Embryonic facial prominence (tissue), 1 donor: ENCODE measurements around the gene SH3RF3.

Source experiments
- DNase-seq: peaks from one replicate; pipeline ENCODE4 v3.0.0-alpha.2; 2016; ENCODE audit errors: extremely low spot score

The SH3RF3 gene

GRCh38 chr2:109180786-109181185 is 51.8 kb downstream of the SH3RF3 start:
- DNase-seq, result no peak

DNA sequence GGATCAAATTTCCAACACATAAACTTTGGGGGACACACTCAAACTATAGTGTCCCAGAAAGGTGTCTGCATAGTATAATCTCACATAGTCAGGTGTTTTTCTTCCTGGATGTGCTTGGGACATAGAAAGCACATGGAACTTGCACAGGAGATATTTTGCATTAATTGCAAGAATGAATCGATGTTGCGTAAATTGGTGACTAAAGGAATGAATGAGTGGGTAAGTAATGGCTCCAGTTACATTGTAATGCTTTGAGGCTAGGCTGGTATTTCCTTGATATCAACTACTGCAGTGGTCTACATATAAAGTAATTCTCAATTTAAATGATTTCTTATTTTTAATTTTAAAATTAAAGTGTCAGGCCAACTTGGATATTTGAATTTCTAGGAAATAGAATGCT is 53.4 kb downstream of the SH3RF3 start:
- no peak for DNase-seq

DNA sequence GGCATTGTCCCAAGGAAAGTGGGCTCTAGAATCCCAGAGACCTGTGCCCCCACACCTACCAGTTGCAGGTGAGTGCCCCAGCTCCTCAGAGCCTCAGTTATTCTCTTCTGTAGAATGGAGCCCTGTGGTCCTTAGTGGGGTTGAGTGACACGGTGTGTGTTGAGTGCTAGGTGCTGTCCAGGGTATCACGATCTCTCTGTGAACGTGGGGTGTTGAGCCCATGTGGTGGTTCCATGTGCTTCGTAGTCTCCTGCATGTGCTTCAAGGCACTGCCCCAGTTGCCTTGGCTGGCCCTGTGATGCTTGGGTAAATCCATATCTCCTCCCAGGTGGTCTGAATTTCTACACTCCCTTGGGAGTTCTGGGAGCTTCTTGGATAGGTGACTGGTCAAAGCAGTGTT is 54.9 kb downstream of the SH3RF3 start:
- no peak for DNase-seq

- no peak for DNase-seq
Measured at GRCh38 chr2:109184368-109184767, 55.4 kb downstream of the SH3RF3 start.

GRCh38 chr2:109185338-109185737 is 56.3 kb downstream of the SH3RF3 start:
- no peak for DNase-seq

DNA sequence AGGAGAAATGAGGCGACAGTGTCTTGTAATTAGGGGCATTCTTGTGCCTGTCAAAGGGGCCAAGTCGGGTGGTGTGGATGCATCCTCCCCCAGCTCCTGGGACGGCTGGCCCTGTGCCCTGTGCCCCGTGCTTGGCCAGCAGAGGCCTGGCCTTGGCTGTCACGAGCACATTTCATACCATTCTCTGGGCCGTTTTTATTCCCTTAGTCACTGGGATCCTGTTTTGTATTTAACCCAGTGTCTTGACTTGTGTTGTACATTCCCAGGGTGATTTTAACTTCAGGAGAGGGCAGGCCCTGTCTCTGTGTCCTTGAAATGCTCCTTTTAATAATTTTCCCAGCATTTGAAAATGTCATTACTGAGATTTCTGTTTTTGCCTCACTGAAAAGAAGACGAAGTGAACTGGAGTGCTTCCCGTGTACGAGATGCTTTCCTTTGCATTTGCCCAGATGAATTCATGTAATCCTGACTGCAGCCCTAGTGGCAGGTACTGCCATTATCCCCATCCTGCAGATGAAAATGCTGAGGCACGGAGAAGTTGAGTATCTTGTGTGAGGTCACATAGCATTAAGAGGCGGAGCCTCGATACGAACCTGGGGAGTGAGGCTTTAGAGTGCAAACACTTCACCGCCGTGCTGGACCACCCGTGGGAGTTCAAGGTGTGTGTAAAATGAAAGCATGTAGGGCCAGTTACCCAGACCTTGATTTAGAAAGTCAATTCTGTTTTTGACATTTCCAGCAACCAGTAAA is 57.0 kb downstream of the SH3RF3 start:
- DNase-seq, result no peak

DNA sequence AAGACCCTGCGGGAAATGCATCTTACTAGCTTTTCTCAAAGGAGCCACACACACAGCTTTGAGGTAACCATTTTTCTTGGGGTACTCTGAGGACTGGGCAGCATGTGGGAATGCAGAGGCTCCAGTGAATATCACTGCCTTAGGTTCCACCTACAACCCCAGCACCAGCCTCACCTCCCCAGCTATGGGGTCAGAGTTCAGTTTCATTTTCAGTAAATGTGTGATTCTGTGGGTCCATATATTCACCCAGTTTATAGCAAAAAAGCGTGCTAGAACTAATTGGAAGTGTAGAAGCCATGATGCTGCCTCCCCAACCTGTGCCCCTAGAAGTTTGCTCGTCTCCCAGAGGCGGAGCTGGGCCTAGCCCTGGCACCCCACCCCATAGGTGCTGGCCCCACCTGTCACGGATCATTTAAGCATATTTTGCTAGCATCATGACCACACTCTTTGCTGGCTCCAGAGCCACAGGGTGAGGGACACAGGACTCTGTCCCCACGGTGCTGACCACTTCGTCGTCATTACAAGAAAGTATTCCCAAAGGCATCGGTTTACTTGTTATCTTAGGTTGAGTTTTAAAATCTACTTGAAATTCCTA is 57.7 kb downstream of the SH3RF3 start:
- no peak for DNase-seq

DNA sequence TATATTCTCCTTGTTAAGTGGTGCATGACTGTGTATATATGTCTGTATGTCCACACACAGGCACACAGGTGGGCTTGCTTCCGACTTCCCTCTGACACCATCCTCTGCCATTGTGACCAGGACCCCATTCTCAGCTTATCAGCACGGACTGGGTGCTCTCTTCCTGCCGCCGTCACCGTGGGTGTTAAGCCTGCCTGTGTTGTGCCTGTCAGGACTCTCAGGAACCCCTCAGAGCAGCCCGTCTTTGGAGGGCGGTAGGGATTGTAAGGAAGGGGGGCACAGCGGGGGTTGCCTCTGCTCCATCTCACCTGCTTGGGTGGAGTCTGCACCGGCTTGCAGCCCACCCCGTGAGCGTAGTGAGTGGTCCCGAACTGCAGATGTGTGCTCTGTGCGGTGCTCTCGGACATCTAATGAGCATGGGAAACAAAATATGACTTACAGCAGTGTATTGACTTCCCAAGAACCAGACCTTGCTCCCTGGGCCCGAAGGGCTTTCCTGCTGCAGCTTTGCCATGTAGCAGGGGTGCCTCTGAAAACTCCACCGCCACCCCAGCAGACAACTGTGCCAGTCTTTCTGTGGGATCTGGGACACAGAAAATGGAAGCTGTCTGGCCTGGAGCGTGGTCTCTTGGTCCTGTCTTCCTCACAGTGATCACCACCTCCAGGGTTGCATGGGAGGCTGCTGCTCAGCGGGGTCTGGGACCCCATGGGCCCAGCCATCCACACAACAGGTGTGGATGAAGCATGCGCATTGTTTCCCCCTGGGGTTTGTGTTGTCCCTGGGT is 58.9 kb downstream of the SH3RF3 start:
- no peak for DNase-seq

- no peak for DNase-seq
Measured at GRCh38 chr2:109188496-109188890, 59.5 kb downstream of the SH3RF3 start.

DNA sequence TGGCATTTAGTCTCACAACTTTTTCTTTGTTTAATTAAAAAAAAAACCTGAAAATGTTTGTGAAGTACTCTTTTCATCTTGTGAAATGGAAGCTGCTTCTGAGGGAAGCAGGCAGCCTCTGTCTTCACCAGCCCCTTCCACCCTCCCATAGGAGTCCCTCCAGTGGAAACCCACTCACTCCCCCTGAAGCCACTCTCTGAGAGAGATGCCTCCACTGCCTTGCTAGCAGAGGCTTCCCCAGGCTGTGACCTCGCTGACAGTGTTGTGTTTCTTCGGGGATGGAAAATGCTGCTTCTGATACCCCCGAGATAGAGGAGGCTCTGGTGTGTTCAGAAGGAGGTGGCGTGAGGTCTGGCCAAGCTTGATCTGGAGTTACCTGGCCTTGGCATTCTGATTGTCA is 59.9 kb downstream of the SH3RF3 start:
- no peak for DNase-seq

DNA sequence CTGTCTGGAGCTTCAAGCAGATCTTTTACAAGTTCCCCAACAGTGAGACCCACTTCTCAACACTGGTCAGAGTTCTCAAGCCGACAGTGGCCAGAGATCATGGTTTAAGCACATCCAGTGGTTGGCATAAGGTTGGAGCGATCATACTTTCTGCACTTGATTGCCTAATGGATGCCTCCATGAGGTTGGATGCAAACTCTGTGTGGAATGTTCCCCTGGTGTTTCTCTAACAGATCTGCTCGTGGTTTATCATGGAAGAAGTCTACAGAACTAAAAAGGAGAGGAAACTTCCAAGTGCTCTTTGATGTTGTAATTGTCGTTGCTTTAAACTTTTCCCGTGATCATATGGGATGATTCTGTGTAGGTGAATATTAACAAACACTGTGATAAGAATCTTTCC is 60.7 kb downstream of the SH3RF3 start:
- DNase-seq, result no peak

DNA sequence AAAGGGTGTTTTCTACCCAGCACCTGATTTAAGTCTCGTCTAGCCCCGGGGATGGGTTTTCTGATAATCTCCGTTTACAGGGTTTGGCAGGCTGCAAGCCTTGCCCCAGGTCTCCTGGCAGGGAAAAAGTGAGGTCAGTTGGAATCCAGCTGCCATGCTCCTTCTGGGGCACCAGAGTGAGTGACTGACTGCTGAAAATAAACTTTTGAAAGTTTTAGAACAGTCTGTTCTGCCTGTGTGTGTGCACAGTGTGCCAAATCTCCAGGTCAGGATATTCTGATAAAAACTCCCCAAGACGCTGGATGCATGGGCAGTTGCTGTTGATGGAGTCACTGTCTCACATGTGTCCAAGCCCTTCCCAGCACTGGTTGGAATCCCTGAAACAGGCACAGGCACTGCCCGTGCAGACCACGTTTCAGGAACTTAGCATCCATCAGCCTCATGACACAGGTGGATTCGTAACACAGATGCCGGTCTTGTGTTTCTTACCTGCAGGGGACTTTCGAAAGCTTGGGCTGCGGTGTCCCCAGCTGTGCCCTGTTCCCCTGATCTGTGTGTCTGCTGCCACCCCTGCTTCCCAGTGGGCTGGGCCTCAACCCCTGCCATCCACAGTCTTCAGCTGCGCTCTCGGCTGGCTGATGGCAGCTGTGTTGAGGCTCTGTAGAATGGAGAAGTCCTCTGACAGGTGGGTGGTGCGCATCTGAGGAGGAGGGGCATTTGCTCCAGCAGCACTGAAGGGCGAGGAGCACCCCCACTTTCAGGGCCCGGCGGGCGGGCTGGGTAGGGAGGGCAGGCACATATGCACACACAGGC is 65.0 kb downstream of the SH3RF3 start:
- no peak for DNase-seq

- DNase-seq, result no peak
Measured at GRCh38 chr2:109194620-109194937, 65.6 kb downstream of the SH3RF3 start.

DNA sequence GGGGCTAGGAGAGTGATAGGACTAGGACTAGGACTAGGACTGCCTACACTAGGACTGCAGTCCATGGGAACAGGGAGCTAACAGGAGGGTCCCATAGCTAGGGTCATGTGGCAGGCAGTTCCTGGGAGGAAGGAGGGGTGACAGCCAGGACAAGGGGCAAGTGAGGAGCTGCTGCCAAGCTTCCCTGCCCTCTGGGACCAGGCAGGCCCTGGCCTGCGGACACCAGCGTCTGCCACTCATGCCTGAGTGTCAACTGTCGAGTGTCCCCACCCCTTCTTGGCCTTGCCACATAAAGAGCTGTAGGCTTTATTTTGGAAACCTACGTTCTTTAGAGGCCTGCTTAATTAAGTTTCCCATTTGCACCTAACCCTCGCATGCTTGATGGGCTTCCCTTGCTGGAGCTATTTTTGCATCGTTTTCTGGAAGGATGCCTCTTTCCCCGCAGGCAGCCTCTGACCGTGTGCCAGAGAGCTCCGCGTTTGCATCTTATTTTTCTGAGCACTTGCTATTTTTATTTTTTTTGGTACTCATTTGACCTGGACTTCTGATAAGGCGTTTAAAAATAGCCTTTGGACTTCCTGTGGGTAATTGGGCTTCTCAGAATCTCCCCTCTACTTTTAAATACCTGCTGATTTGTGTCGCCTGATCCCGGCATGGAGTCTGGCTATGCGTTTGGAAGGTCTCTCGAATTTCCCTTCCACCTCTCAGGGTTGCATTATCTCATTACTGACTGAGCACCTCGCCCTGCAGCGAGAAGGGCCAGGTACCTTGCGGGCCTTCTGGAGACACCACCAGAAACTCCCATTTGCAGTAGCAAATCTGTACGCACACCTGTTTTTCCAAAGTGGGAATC is 66.4 kb downstream of the SH3RF3 start:
- DNase-seq, result no peak

GRCh38 chr2:109196081-109196875 is 67.3 kb downstream of the SH3RF3 start:
- DNase-seq, result no peak

DNA sequence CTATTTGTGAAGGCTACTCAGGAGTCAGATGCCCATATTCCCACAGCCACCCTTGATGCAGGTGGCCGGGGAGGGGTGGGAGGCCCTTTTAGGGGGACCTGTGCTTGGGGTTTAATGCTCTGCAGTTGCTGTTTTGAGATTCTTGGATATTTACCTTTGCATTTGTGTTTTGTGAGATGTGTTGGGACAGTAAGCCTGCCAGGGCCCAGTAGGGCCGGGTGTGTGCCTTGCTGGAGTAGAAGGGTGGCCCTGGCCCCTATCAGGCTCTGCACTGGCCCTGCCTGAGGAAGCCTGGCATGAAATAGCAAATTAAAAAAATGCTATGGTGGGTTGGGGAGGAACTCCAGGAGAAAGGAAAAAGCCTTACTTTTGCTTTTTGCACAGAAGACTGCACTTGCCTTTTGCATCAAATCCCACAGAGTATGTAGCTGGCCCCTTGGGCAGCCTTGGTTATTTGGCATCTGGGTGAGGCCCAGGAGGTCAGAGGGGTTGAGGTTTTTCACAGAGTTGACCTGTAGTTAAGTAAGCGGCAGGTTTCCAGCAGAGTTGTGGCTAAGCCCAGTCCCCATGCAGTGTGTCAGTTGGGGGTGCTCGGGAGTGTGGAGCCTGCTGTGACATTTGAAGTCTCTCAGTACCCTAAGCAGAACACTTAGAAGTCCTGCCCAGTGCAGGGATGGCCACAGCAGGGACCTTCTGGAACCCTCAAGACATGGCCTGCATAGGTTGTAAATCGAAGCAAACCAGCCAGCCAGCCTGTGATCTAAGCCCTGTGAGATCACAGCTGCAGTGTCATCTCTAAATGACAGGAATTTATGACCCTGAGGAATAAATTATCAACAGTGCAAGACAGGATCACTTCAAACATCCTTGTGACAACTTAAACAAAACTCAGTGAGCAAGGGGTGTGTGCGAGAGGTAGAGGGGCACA is 68.8 kb downstream of the SH3RF3 start:
- DNase-seq, result no peak

- no peak for DNase-seq
Measured at GRCh38 chr2:109199790-109200189, 70.8 kb downstream of the SH3RF3 start.

DNA sequence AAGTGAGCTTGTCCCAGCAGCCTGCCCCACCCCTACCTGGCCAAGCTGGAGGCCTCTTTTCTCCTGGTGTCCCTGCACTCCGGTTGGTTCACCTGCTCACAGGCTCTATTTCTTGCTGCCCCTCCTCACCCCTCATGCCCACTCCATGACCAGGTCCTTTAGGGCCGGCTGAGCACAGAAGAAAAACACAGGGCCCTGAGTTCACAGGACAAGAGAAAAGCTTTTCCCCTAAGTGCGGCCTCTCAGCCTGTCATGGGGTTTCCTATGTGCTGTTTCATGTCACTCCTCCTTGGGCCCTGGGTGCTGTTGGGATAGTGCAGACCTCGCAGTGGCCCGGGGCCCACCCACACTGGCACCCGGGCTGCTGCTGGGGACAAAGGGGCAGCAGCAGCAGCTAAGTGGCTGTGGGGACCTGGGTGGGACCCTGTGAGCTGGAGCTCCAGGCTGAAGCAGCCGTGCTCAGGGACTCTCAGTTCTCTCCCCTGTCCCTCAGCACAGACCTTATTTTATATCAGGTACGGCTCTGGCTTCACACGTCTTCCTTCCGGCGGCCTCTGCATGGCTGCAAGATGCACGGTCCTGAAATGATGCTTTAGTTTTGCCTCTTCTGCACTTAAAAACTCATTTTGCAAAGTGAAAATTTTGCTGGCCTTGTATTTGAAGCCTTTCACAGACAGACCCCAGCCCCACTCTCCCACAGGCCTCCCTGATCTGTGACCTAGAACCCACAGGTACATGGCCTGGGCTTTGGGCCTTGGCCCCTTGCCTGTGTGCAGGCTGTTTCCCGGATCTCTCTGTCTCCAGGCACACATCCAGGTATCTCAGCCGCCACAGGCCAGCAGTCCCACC is 71.8 kb downstream of the SH3RF3 start:
- DNase-seq, result no peak
